Measurements from ENCODE around the gene APCDD1.
"Not testable (repeated sequence)": the region's sequence is repeated elsewhere in the genome, so short reads cannot be mapped to it uniquely, and the experiment has no call there.

Gene APCDD1

DNA sequence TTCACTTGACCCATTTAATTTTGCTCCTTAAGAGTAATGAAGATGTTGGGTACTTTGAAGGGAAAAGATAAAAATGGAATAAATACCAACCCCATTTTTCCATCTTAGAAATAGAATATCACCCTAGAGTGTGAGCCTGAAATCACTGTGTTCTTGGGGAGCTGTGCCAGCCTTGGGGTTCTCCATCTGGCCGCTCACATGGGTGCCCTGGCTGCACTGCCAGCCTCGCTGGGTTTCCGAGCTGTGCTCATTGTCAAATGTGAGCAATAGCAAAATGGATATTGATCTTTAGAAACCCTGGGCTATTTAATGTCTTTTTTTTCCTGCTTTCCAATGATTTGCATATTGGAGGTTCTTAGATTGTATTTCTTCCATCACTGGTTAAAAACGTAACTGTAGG, 9.3 kb downstream of the APCDD1 start:
- DNase-seq: no peak

DNA sequence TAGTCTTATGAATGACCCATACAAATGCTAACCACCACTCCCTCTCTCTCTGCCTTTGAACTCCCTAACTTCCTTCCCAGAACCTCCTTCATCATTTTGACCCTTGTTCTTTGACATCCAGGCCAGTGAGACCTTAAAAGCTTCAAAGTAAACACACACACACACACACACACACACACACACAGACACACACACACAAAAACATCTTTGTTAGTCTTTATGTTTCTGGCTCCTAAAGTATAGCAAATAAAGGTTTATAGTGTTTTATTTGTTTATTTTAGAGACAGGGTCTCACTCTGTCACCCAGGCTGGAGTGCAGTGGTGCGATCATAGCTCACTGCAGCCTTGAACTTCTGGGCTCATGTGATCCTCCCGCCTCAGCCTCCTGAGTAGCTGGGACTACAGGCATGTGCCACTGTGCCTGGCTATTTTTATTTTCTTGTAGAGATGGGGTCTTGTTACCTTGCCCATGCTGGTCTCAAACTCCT, 9.8 kb downstream of the APCDD1 start:
- not testable (repeated sequence) for DNase-seq

DNA sequence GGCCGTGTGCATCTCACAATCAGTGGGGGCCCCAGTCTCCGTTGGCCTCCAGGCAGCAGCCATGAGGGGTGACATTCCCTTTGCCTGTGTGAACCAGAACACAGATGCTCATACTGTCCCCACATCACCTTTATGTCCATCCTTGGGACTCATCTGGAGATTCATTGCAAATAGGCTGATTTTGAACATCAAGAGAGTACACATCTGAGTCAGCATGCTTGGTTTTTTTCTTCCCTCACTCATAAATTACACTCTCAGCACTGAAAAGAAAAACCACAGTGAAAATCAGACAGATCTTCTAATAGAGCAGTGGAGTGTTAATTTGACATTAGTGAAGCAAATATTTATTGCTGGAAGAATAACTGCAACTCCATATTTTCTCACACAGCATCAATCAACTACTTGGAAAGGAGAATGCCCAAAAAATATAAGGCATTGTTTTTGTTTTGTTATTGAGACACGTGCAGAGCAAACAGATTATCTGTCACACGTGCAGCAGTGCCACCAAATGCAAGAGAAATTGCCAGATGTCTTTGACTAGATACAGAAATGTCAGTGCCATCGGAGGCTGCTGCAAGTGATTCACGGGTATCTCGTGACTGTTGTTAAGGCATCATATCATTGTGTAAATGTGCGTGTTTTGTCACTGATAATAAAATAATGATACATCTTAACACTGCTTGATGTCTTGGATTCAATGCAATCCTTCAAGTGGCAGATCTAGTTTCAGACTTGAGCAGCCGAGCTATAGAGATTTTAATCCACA, 10.9 kb downstream of the APCDD1 start:
- no peak for DNase-seq

DNA sequence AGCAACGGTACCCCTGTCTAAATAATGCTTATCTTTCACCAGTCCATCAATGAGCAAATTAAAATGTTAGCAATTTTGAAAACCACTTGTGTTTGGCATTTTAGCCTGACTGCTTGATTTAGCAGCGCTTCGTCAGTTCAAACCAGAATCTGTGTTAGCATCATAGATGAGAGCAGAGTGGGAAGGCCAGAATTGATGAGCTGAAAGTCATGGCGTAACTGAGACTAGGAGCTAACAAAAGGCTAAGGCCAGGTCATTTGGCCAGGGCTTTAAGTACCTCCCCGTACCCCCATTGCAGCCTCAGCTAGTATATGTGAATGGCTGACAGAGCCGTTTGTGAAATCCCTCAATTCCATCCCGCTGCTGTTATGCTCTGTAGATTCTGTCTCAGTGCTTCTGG, 16.0 kb downstream of the APCDD1 start:
- no peak for DNase-seq

DNA sequence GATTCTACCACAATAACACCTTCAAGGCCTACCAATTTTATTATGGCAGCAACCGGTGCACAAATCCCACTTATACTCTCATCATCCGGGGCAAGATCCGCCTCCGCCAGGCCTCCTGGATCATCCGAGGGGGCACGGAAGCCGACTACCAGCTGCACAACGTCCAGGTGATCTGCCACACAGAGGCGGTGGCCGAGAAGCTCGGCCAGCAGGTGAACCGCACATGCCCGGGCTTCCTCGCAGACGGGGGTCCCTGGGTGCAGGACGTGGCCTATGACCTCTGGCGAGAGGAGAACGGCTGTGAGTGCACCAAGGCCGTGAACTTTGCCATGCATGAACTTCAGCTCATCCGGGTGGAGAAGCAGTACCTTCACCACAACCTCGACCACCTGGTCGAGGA, 17.1 kb downstream of the APCDD1 start:
- DNase-seq: no peak

GRCh38 chr18:10473132-10473531, 18.7 kb downstream of the APCDD1 start:
- DNase-seq: no peak

DNA sequence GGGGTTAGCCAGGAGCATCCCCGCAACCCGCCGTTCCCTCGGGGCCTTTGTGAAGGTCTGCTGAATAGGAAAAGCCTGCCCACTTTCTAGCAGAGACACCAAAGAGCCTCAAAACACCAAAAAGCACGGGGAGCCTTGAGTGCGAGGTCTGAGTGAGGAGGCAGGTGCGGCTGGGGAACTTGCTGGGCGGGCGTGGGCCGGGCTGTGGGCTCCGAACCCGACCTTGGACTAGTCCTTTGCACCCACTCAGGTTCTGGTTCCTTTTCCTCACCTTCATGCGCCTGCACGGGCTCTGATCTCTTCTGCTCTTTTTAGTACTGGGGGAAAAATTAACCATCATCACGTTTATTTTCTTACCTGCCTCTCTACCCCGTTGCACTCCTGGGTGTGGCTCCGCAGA, 19.9 kb downstream of the APCDD1 start:
- no peak for DNase-seq

- DNase-seq: no peak
Measured at GRCh38 chr18:10475276-10475653, 20.8 kb downstream of the APCDD1 start.

- no peak for DNase-seq
Measured at GRCh38 chr18:10475654-10476291, 21.3 kb downstream of the APCDD1 start.

DNA sequence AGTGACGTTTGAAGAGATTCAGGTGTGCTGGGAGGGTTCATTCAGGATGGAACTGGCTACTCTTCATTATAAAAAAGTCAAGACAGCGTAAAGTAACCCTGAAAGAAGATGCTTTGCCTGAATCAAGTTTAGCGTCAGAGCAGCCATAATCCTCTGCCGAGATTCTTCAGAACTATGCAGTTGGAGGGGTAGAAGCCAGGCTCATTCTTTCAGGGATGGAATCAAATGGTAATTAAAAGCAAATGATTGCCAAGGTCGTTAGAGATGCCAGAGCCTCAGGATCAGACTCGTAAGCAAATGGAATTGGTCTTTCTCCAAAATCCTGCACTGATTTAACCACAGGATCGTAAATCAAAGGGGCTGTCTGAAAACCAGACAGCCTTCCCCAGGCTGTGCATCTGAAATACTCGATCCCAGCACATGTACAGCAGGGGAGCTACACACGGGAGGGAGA, 21.9 kb downstream of the APCDD1 start:
- DNase-seq: no peak

- DNase-seq: no peak
Measured at GRCh38 chr18:10477121-10477862, 22.9 kb downstream of the APCDD1 start.

GRCh38 chr18:10477863-10478260, 23.4 kb downstream of the APCDD1 start:
- no peak for DNase-seq

GRCh38 chr18:10481831-10482230, 27.4 kb downstream of the APCDD1 start:
- DNase-seq: no peak

GRCh38 chr18:10482363-10482984, 28.0 kb downstream of the APCDD1 start:
- no peak for DNase-seq

DNA sequence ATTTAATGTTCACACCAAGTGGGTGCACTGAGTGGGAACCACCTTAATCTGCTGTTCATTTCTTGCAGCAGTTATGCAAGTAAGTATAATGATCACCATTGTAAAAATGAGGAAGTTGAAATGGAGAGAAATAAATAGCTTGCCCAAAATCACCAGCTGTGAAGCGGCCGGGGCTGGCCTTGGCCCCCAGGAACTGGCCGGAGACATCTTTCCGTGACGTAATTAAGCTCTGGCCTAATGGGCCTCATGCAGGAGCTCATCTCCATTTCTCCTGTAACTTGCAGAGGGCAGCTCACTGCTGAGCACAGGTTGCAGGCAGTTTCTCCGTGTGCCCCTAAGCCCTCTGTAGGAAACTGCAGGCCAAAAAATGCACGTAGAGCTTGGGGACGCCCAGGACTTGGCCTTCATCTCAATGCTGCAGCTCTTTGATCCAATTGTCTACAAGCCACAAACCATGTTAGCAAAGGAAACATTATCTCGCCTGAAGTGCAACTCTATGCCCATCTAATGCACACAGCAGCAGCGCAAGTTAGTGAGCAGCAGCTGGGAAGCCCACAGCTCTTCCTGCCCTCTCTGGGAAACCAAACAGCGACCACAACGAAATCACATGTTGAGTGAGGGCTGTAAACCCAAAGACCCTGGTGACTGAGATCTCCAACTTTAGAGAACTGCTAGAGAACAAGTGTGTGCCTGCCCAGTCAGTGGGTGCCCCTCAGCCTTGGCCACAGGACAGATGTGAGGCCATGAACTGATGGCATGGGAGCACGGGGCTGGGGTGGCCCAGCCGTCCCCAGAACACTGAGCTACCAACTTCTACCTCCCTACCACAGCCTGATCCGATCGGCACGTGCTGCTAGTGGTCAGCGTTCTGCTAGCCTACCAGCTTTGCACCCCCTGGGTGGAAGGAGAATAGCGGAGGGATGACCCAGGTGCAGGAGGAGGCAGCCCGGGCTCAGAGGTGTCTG, 28.8 kb downstream of the APCDD1 start:
- no peak for DNase-seq

GRCh38 chr18:10485475-10485874, 31.0 kb downstream of the APCDD1 start:
- DNase-seq: no peak

- DNase-seq: no peak
Measured at GRCh38 chr18:10486362-10486761, 31.9 kb downstream of the APCDD1 start.

DNA sequence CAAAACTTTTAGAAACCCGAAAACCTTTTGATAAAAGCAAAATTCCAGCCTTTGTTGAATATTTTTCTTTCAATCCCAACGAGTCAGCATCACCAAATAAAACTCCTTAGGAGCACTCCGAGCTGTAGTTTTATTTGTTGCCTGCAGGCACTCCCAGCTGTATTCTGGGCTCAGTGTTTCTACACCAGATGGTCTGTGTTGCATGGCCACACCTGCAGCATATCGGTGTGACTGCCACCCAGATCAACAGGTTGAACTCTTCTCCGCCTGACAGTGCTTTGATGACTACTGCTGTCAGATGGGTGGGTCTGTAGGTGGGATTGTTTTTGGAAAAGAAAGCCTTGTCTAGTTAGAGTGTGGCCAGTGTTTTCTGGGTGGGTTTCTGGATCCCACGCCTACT, 32.7 kb downstream of the APCDD1 start:
- no peak for DNase-seq

DNA sequence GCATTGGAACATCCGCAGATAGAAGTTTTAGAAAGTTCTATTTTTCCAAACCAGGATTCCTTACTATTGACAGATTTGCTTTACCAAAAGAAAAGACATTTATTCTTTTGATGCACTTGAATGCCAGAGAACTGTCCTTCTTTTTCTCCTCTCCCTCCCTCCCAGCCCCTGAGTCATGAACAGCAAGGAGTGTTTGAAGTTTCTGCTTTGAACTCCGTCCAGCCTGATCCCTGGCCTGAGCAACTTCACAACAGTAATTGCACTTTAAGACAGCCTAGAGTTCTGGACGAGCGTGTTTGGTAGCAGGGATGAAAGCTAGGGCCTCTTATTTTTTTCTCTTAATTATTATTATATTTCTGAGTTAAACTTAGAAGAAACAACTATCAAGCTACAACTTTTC, 33.6 kb downstream of the APCDD1 start:
- no peak for DNase-seq

DNA sequence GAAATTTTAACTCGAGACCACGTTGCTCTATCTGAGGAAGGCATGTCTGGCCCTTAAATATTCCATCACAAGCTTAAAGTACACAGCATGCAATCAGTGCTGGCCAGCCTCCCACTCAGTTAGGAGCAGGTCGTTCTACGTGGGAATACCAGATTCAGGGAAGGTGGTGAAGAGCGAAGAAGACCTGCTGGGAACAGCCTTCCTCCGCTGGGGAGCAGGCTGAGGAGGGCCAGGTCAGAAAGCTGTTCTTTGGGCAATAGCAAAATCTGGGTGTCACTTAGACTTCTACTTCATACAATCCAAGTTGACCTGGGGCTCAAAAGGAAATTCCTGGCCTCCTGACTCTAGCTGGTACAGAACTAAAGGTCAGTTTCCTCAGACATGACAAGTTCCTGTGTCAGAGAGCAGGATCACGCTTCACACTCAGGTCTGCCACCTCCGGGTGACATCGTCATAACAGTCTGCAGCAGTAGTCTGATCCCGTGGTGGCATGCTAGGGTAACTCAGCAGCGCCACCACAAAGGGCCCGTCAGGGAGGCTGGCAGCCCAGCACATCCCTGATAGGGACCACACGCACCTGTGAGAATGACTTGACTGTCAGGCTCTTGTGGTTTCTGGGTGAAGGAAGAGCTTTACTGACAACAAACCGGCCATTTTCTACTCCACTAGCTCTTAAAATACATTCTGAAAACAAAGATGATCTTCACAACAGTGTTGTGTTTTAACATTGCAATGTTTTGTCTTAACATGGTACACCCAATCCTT, 36.1 kb downstream of the APCDD1 start:
- peak; percentile 70 to 80 for DNase-seq

GRCh38 chr18:10495936-10496335, 41.5 kb downstream of the APCDD1 start:
- DNase-seq: no peak
